Vagina (tissue), 2 donors: ENCODE results near the gene SLC7A4.

Experiments used
- POLR2AphosphoS5 ChIP-seq, 2 donors: sonication (generic); formaldehyde crosslinking; IDR thresholded peaks; one replicate each; pipeline ENCODE4 v1.9.0; 2017; ENCODE audit warnings: antibody characterized with exemption in 2 of 2, mild to moderate bottlenecking in 2 of 2, low read depth in 1 of 2; ENCODE audit not compliant: insufficient read depth in 1 of 2
- TF ChIP-seq, protein P1 (sequence below), 3 experiments: fragments of 450-650 bp in 2 of 3; fragments of 200-600 bp in 1 of 3; sonication (generic) in 1 of 3; IDR thresholded peaks; one replicate each; pipeline ENCODE4 v1.5.1; 2017 to 2019; ENCODE audit warnings: antibody characterized with exemption in 3 of 3, mild to moderate bottlenecking in 2 of 3, moderate library complexity in 2 of 3

DNA sequence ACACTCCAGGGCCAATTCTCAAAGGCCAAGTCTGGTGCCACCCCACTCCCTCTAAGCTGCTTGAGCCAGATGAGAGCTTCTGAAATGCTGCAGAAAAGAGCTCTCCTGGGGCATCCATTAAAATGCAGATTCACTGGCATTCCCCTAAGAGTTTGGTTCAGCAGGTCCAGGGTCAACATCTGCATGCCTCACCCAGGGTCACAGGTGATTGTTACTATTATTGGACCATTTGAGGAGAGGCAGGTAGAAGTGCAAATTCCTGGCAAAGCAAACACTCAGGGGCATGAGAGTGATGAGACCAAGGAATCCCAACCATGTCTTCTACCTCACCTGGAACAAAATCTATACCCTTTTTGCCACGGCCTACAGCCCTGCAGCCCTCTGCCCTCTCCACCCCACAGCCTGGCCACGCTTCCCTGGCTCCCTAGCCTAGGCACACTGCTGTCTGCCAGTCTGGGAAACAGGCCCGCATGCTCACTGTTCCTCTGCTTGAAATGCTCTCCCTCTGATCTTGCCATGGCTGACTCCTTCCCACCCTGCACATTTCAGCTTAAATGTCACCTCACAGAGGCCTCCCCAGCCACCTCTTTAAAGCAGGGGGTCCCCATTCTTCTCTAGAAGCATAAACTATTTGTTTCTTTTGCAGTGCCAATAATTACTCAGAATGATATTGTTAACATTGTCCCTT is 21.8 kb downstream of the SLC7A4 start:
- TF ChIP-seq, protein P1, sequence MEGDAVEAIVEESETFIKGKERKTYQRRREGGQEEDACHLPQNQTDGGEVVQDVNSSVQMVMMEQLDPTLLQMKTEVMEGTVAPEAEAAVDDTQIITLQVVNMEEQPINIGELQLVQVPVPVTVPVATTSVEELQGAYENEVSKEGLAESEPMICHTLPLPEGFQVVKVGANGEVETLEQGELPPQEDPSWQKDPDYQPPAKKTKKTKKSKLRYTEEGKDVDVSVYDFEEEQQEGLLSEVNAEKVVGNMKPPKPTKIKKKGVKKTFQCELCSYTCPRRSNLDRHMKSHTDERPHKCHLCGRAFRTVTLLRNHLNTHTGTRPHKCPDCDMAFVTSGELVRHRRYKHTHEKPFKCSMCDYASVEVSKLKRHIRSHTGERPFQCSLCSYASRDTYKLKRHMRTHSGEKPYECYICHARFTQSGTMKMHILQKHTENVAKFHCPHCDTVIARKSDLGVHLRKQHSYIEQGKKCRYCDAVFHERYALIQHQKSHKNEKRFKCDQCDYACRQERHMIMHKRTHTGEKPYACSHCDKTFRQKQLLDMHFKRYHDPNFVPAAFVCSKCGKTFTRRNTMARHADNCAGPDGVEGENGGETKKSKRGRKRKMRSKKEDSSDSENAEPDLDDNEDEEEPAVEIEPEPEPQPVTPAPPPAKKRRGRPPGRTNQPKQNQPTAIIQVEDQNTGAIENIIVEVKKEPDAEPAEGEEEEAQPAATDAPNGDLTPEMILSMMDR (IDR thresholded peaks at IDR 0.05) = no peak
- no peak for TF ChIP-seq POLR2AphosphoS5 (IDR thresholded peaks at IDR 0.05; ENCODE audit: insufficient read depth in 1 of 2, low read depth in 1 of 2)
